HG03571 (cell line): ENCODE data around the gene NXPE1.
"Not testable (repeated sequence)": the region's sequence is repeated elsewhere in the genome, so short reads cannot be mapped to it uniquely, and the experiment has no call there.

Experiments used
- ATAC-seq: cut with Tn5 transposase; IDR thresholded peaks from one replicate; pipeline ENCODE4 v1.9.1; 2021; ENCODE audit not compliant: unreplicated experiment

Gene NXPE1

GRCh38 chr11:114559425-114560310 lies at the start of gene NXPE1:
TSS of gene NXPE1 (minus strand) at chr11:114559881. CDS start at chr11:114551201, 8,680 bp downstream.
- no peak for ATAC-seq

- no peak for ATAC-seq
These were observed 49.7 kb upstream of the NXPE1 start for GRCh38 chr11:114609429-114609828.

GRCh38 chr11:114608605-114609004 lies 48.9 kb upstream of the NXPE1 start:
- ATAC-seq: not testable (repeated sequence)

- no peak for ATAC-seq
These were observed 48.2 kb upstream of the NXPE1 start for GRCh38 chr11:114607753-114608459.

- not testable (repeated sequence) for ATAC-seq
These were observed 47.1 kb upstream of the NXPE1 start for GRCh38 chr11:114606802-114607075.

- no peak for ATAC-seq
These were observed 46.5 kb upstream of the NXPE1 start for GRCh38 chr11:114606003-114606801.

- no peak for ATAC-seq
These were observed 45.7 kb upstream of the NXPE1 start for GRCh38 chr11:114605370-114605769.

GRCh38 chr11:114604886-114605285 lies 45.2 kb upstream of the NXPE1 start:
- ATAC-seq: no peak

- ATAC-seq: no peak
These were observed 44.6 kb upstream of the NXPE1 start for GRCh38 chr11:114604179-114604813.

- ATAC-seq: not testable (repeated sequence)
These were observed 43.5 kb upstream of the NXPE1 start for GRCh38 chr11:114603151-114603550.

- no peak for ATAC-seq
These were observed 38.8 kb upstream of the NXPE1 start for GRCh38 chr11:114598461-114598860.

GRCh38 chr11:114596175-114596919 lies 36.7 kb upstream of the NXPE1 start:
- no peak for ATAC-seq

GRCh38 chr11:114595571-114595970 lies 35.9 kb upstream of the NXPE1 start, which contains the start of gene NXPE4:
TSS of gene NXPE4 (minus strand) at chr11:114595786. CDS start at chr11:114594759, 1,027 bp downstream.
- no peak for ATAC-seq

- ATAC-seq: no peak
These were observed 35.0 kb upstream of the NXPE1 start for GRCh38 chr11:114594703-114595102.

GRCh38 chr11:114587398-114587953 lies 27.8 kb upstream of the NXPE1 start:
- ATAC-seq: no peak

GRCh38 chr11:114586797-114587196 lies 27.1 kb upstream of the NXPE1 start:
- ATAC-seq: no peak

- no peak for ATAC-seq
These were observed 12.0 kb upstream of the NXPE1 start for GRCh38 chr11:114571712-114572111.

GRCh38 chr11:114569801-114570200 lies 10.1 kb upstream of the NXPE1 start:
- ATAC-seq: no peak

- no peak for ATAC-seq
These were observed 6.6 kb upstream of the NXPE1 start for GRCh38 chr11:114566276-114566675.

GRCh38 chr11:114564831-114565230 lies 5.2 kb upstream of the NXPE1 start:
- ATAC-seq: no peak
